OCI-LY3 (cell line): Measurements from ENCODE around the gene PTPRD.

Experiments used
- H2AFZ ChIP-seq: fragments of 200-600, 300-600 bp; shearing (Covaris generic); 2 replicates; pipeline ENCODE4 v1.6.0; 2014; ENCODE audit warnings: antibody characterized with exemption, low read depth, low read length
- H3K27ac ChIP-seq: fragments of 200-600, 300-600 bp; sonication (generic); 2 replicates; pipeline ENCODE4 v1.5.1; 2014; ENCODE audit warnings: mild to moderate bottlenecking, low read length, moderate library complexity, mixed read lengths
- H3K27me3 ChIP-seq: fragments of 200-600, 300-600 bp; sonication (generic); 2 replicates; pipeline ENCODE4 v1.6.1; 2014; ENCODE audit warnings: low read depth, low read length, mixed read lengths
- H3K36me3 ChIP-seq: fragments of 200-600, 300-600 bp; sonication (generic); replicated peaks from 2 replicates; pipeline ENCODE3; 2014; ENCODE audit warnings: low read depth, low read length, mixed read lengths
- H3K4me1 ChIP-seq: fragments of 300-600, 200-600 bp; sonication (generic); 2 replicates; pipeline ENCODE4 v1.6.1; 2014; ENCODE audit warnings: low read length, mixed read lengths
- H3K4me2 ChIP-seq: fragments of 200-600, 300-600 bp; sonication (generic); 2 replicates; pipeline ENCODE4 v1.6.1; 2014; ENCODE audit warnings: low read length, mixed read lengths
- H3K4me3 ChIP-seq: fragments of 300-600, 200-600 bp; sonication (generic); 2 replicates; pipeline ENCODE4 v1.5.1; 2014; ENCODE audit warnings: antibody characterized with exemption, mild to moderate bottlenecking, low read length, moderate library complexity
- H3K79me2 ChIP-seq: fragments of 300-600, 200-600 bp; shearing (Covaris generic); 2 replicates; pipeline ENCODE4 v1.6.1; 2014; ENCODE audit warnings: mild to moderate bottlenecking, low read length, mixed read lengths
- H3K9ac ChIP-seq: fragments of 300-600, 200-600 bp; shearing (Covaris generic); 2 replicates; pipeline ENCODE4 v1.6.0; 2014; ENCODE audit warnings: mild to moderate bottlenecking, low read length, moderate library complexity
- H3K9me3 ChIP-seq: fragments of 200-600, 300-600 bp; shearing (Covaris generic); 2 replicates; pipeline ENCODE4 v1.6.1; 2014; ENCODE audit warnings: low read length, mixed read lengths; ENCODE audit not compliant: insufficient read depth
- H4K20me1 ChIP-seq: fragments of 200-600, 300-600 bp; sonication (generic); 2 replicates; pipeline ENCODE4 v1.6.1; 2016; ENCODE audit warnings: low read length, mixed read lengths; ENCODE audit not compliant: insufficient read depth
- EZH2phosphoT487 ChIP-seq: fragments of 200-600 bp; shearing (Covaris generic); IDR thresholded peaks from 2 replicates; pipeline ENCODE4 v1.6.1; 2018; ENCODE audit warnings: antibody characterized with exemption, mixed run types, low read depth
- TF ChIP-seq, protein P1 (sequence below): fragments of 200-600, 300-600 bp; sonication (generic); IDR thresholded peaks from 2 replicates; pipeline ENCODE4 v1.5.1; 2014; ENCODE audit warnings: antibody characterized with exemption, low read length, low read depth

Gene PTPRD

DNA sequence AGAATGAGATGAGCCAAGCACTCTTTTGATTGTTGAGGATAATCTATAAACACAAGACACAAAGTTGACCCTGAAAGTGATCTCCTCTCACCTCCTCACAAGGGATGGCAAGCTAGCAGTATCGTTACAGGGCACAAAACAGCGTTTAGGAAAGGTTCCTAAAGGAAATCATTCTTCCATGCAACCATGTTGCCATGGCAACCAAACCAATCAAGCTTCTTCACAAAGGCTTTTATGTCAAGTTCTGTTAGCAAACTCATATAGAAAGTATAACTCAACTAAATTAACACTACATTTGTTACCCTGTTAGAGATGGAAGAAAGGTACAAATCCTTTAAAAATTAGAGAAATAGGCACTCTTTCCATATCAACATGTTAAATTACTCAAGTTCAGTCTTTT lies 1796.4 kb downstream of the PTPRD start:
- H3K27ac ChIP-seq, result no peak overlapping the region
- no peaks in the 10 kb centered on the region for H3K9me3 ChIP-seq
- H3K4me2 ChIP-seq, result no peak overlapping the region
- no peaks in the 10 kb centered on the region for H3K79me2 ChIP-seq
- TF ChIP-seq EZH2phosphoT487, result no peak
- TF ChIP-seq, protein P1, sequence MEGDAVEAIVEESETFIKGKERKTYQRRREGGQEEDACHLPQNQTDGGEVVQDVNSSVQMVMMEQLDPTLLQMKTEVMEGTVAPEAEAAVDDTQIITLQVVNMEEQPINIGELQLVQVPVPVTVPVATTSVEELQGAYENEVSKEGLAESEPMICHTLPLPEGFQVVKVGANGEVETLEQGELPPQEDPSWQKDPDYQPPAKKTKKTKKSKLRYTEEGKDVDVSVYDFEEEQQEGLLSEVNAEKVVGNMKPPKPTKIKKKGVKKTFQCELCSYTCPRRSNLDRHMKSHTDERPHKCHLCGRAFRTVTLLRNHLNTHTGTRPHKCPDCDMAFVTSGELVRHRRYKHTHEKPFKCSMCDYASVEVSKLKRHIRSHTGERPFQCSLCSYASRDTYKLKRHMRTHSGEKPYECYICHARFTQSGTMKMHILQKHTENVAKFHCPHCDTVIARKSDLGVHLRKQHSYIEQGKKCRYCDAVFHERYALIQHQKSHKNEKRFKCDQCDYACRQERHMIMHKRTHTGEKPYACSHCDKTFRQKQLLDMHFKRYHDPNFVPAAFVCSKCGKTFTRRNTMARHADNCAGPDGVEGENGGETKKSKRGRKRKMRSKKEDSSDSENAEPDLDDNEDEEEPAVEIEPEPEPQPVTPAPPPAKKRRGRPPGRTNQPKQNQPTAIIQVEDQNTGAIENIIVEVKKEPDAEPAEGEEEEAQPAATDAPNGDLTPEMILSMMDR, result no peak
- H2AFZ ChIP-seq, result no peak overlapping the region
- no peak overlapping the region for H3K9ac ChIP-seq
- no peaks in the 10 kb centered on the region for H4K20me1 ChIP-seq
- H3K27me3 ChIP-seq, result no peaks in the 10 kb centered on the region
- H3K36me3 ChIP-seq, result no peaks in the 10 kb centered on the region
- no peak overlapping the region for H3K4me3 ChIP-seq
- H3K4me1 ChIP-seq, result no peaks in the 10 kb centered on the region

DNA sequence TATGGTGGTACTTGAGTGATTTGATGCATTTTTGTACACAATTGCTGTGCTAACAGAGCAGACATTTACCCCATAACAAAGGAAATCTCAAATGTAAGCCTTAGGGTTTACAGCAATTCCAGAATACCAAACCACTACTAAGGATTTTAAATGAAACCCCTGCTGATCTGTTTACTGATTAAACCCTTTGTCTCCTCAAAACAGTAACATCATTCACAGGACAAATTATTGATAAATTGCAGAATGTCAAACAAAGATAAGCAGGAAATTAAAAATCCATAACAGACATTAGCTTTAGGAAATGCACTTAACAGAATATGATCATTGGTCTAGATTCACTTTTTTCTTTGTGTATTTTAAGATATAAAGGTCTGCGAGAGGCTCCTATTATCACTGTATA lies 1796.9 kb downstream of the PTPRD start:
- no peak overlapping the region for H3K4me3 ChIP-seq
- H2AFZ ChIP-seq, result no peak overlapping the region
- H3K9ac ChIP-seq, result no peak overlapping the region
- H4K20me1 ChIP-seq, result no peaks in the 10 kb centered on the region
- no peak for TF ChIP-seq EZH2phosphoT487
- TF ChIP-seq, protein P1, result no peak
- H3K27ac ChIP-seq, result no peak overlapping the region
- H3K4me1 ChIP-seq, result no peaks in the 10 kb centered on the region
- H3K27me3 ChIP-seq, result no peaks in the 10 kb centered on the region
- H3K4me2 ChIP-seq, result no peak overlapping the region
- no peaks in the 10 kb centered on the region for H3K9me3 ChIP-seq
- H3K36me3 ChIP-seq, result no peaks in the 10 kb centered on the region
- H3K79me2 ChIP-seq, result no peaks in the 10 kb centered on the region

DNA sequence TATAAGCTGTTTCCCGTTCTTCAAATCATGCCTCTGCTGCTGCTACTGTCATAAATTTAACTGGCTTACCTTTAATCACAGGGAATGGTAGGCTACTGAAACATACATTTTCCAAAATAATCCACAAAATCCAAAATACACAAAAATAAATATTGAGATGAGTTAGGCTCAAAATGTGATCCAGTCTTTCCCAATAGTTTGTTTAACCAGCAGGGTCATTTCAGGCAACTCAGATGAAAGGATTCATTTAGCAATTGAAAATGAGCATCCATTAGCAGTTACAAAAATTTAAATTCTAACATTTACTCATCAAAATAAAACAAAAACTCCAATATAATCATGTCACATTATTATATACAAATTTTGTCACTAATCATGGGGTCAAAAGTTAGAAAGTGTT lies 1797.6 kb downstream of the PTPRD start:
- Histone ChIP-seq H3K27ac (no peak overlapping the region), H3K27me3 (no peaks in the 10 kb centered on the region), H3K9ac (no peak overlapping the region), H3K9me3 (no peaks in the 10 kb centered on the region), H3K4me3 (no peak overlapping the region), H4K20me1 (no peaks in the 10 kb centered on the region), H2AFZ (no peak overlapping the region), H3K36me3 (no peaks in the 10 kb centered on the region), H3K79me2 (no peaks in the 10 kb centered on the region), H3K4me2 (no peak overlapping the region), H3K4me1 (no peaks in the 10 kb centered on the region)
- no peak for TF ChIP-seq EZH2phosphoT487
- TF ChIP-seq, protein P1, result no peak

DNA sequence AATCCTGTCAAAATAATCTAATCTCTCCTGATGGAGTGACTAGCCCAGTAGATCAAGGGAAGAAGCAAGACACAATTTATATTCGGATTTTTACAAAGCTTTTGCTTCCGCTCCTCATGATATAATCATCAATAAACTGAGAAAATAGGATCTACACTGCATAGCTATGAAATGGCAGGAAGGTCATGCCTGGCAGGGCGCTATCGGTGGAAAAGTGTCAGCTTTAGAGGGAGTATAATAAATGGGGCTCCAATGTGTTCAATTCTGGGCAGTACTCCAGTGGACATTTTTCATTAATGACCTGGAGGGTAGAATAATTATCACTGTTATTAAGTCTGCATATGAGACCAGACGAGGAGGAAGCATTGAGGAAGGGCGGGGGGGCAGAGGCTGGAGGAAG lies 1799.9 kb downstream of the PTPRD start:
- Histone ChIP-seq H4K20me1 (no peaks in the 10 kb centered on the region), H3K4me1 (no peaks in the 10 kb centered on the region), H3K9me3 (no peaks in the 10 kb centered on the region), H3K27me3 (no peaks in the 10 kb centered on the region), H3K36me3 (no peaks in the 10 kb centered on the region), H3K4me2 (no peak overlapping the region), H2AFZ (no peak overlapping the region), H3K4me3 (no peak overlapping the region), H3K27ac (no peak overlapping the region), H3K79me2 (no peaks in the 10 kb centered on the region), H3K9ac (no peak overlapping the region)
- TF ChIP-seq EZH2phosphoT487, result no peak
- TF ChIP-seq, protein P1, result no peak
